ENCODE measurements around the gene FYB1.

Gene FYB1, protein sequence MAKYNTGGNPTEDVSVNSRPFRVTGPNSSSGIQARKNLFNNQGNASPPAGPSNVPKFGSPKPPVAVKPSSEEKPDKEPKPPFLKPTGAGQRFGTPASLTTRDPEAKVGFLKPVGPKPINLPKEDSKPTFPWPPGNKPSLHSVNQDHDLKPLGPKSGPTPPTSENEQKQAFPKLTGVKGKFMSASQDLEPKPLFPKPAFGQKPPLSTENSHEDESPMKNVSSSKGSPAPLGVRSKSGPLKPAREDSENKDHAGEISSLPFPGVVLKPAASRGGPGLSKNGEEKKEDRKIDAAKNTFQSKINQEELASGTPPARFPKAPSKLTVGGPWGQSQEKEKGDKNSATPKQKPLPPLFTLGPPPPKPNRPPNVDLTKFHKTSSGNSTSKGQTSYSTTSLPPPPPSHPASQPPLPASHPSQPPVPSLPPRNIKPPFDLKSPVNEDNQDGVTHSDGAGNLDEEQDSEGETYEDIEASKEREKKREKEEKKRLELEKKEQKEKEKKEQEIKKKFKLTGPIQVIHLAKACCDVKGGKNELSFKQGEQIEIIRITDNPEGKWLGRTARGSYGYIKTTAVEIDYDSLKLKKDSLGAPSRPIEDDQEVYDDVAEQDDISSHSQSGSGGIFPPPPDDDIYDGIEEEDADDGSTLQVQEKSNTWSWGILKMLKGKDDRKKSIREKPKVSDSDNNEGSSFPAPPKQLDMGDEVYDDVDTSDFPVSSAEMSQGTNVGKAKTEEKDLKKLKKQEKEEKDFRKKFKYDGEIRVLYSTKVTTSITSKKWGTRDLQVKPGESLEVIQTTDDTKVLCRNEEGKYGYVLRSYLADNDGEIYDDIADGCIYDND

DNA sequence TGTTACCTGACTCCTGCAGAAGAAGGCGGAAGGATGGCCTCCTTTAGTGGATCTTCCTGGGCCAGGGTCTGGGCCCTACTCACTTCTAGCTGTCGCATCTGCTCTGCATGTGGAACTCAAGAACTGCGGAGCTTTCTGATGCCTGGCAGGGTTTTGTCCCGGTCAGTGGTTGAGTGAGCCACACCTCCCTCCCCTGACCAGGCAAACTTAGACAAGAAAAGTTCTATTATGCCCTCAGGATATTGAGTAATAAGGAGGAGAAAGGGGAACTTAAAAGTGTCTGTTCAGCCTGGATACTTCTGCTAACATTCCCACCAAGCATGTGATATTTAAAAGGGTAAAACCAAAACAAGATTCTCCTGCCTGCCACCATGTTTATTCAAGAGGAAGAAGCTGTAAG is at the start of gene FYB1:
TSS of gene FYB1 (minus strand) at position 127 of the 400 bp plus-strand sequence. CDS start 16,603 bp downstream, outside the sequence.
- Histone ChIP-seq H3K4me3 (ENCODE audit: low read depth, low read length) (no peak within 1 kb of the TSS), H3K27me3 (ENCODE audit: control insufficient read depth, insufficient read depth, low read length) (no peaks in the 10 kb centered on the region), H3K36me3 (ENCODE audit: control insufficient read depth, insufficient read depth, low read length) (no peaks in the 10 kb centered on the region), H3K9me3 (ENCODE audit: control insufficient read depth, insufficient read depth, low read length) (no peaks in the 10 kb centered on the region), H3K4me1 (ENCODE audit: control insufficient read depth, insufficient read depth, low read length) (no peaks in the 10 kb centered on the region), H3K9ac (ENCODE audit: low read depth, low read length) (no peak within 1 kb of the TSS)

DNA sequence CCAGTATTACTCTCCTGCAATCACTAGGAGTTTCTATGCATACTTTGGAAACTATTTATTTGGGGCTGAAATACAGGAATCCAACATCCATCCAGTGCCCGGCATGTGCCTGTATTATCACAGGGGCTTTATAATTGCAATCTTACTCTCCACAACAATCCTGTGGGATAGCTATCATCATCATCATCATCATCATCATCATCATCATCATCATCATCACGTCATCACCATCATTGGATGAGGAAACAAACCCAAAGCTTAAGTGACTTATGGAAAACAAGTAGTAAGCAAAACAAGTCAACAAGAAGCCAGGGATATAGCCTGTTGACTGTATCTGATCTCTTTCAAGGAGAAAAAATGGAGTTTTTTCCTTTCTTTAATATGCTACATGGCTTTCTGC is 47.8 kb upstream of the FYB1 start:
- no peak overlapping the region for H3K4me3 ChIP-seq (ENCODE audit: low read depth, low read length)
- no peak overlapping the region for H3K9ac ChIP-seq (ENCODE audit: low read depth, low read length)
- no peaks in the 10 kb centered on the region for H3K36me3 ChIP-seq (ENCODE audit: control insufficient read depth, insufficient read depth, low read length)
- no peaks in the 10 kb centered on the region for H3K4me1 ChIP-seq (ENCODE audit: control insufficient read depth, insufficient read depth, low read length)
- H3K9me3 ChIP-seq (ENCODE audit: control insufficient read depth, insufficient read depth, low read length): no peaks in the 10 kb centered on the region
- H3K27me3 ChIP-seq (ENCODE audit: control insufficient read depth, insufficient read depth, low read length): no peaks in the 10 kb centered on the region

DNA sequence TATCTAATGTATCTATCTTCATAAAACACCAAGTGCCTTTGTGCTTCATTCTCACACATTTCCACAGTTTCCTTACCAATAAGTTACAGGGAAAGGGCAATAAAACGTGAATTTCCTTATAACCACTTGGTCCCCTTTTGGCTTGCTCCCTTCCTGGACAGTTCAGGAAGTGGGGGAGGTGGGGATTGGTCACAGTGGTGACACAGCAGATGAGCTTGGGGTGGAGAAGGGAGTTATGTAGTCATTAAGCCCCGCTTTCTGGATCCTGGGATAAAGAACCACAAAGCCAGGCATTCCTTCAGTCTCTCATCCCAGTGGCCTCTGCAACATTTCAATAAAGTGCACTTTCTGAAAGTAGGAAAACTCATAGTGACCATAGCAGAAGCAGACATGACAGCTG is 47.1 kb upstream of the FYB1 start:
- no peaks in the 10 kb centered on the region for H3K36me3 ChIP-seq (ENCODE audit: control insufficient read depth, insufficient read depth, low read length)

DNA sequence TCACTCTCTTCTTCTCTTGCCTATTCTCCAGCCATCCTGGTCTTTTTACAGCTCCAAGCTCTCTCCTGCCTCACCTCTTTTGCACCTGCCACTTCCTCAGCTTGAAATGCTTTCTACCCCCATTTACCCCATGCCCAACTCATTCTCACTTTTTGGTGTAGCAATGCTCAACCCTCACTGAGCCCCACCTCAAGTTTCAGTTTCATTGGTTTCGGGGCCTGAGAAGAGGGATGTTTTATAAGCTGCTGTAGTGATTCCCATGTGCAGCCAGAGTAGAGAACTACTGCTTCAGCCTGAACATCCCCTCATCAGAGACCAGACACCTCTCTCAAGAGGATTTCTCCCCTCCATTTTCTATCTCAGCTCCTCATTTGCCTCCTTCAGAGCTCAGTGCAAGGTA is 45.2 kb upstream of the FYB1 start:
- H3K36me3 ChIP-seq (ENCODE audit: control insufficient read depth, insufficient read depth, low read length): no peaks in the 10 kb centered on the region
- no peak overlapping the region for H3K9ac ChIP-seq (ENCODE audit: low read depth, low read length)
- H3K27me3 ChIP-seq (ENCODE audit: control insufficient read depth, insufficient read depth, low read length): no peaks in the 10 kb centered on the region
- H3K4me1 ChIP-seq (ENCODE audit: control insufficient read depth, insufficient read depth, low read length): no peaks in the 10 kb centered on the region
- H3K4me3 ChIP-seq (ENCODE audit: low read depth, low read length): no peak overlapping the region
- no peaks in the 10 kb centered on the region for H3K9me3 ChIP-seq (ENCODE audit: control insufficient read depth, insufficient read depth, low read length)

More for the DNA sequence above, 47.1 kb upstream of the FYB1 start:
- Histone ChIP-seq H3K27me3 (ENCODE audit: control insufficient read depth, insufficient read depth, low read length) (no peaks in the 10 kb centered on the region), H3K4me3 (ENCODE audit: low read depth, low read length) (no peak overlapping the region), H3K9ac (ENCODE audit: low read depth, low read length) (no peak overlapping the region), H3K9me3 (ENCODE audit: control insufficient read depth, insufficient read depth, low read length) (no peaks in the 10 kb centered on the region), H3K4me1 (ENCODE audit: control insufficient read depth, insufficient read depth, low read length) (no peaks in the 10 kb centered on the region)

DNA sequence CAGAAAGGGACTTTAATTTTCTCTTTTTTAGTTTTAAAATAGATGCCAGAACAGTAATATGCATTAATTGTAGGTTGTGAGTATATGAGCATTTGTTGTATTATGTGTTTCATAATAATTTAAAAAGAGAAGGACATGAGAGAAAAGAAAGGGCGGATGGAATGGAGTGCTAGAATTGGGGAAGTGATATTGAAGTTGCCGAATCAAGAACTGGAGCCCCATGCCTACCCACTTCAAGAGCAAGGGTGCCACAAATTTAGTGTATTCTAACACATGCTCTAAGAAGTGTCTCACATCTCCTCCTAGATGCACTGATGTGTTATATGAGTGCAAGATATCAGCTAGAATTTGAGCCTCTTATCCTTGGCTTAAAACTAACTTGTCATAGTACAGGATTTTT is 43.6 kb upstream of the FYB1 start:
- no peak overlapping the region for H3K4me3 ChIP-seq (ENCODE audit: low read depth, low read length)
- no peaks in the 10 kb centered on the region for H3K4me1 ChIP-seq (ENCODE audit: control insufficient read depth, insufficient read depth, low read length)
- H3K9ac ChIP-seq (ENCODE audit: low read depth, low read length): no peak overlapping the region
- H3K36me3 ChIP-seq (ENCODE audit: control insufficient read depth, insufficient read depth, low read length): no peaks in the 10 kb centered on the region
- no peaks in the 10 kb centered on the region for H3K9me3 ChIP-seq (ENCODE audit: control insufficient read depth, insufficient read depth, low read length)
- no peaks in the 10 kb centered on the region for H3K27me3 ChIP-seq (ENCODE audit: control insufficient read depth, insufficient read depth, low read length)

DNA sequence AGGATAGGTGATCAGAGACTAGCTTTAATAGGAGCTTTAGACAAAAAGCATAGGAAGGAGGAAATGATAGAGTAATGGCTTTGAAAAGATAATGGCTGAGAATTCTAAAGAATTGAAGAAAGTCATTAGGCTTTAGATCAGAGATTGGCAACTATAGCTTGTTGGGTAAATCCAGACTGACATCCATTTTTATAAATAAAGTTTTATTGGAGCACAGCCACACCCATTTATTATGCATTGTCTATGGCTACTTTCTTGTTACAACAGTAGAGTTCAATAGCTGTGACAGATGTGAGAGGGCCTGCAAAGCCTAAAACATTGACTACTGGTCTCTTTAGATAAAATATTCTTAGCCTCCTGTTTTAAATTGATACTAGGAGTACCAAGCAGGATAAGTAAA is 40.7 kb upstream of the FYB1 start:
- Histone ChIP-seq H3K36me3 (ENCODE audit: control insufficient read depth, insufficient read depth, low read length) (no peaks in the 10 kb centered on the region), H3K9me3 (ENCODE audit: control insufficient read depth, insufficient read depth, low read length) (no peaks in the 10 kb centered on the region), H3K27me3 (ENCODE audit: control insufficient read depth, insufficient read depth, low read length) (no peaks in the 10 kb centered on the region), H3K9ac (ENCODE audit: low read depth, low read length) (no peak overlapping the region), H3K4me1 (ENCODE audit: control insufficient read depth, insufficient read depth, low read length) (no peaks in the 10 kb centered on the region), H3K4me3 (ENCODE audit: low read depth, low read length) (no peak overlapping the region)

DNA sequence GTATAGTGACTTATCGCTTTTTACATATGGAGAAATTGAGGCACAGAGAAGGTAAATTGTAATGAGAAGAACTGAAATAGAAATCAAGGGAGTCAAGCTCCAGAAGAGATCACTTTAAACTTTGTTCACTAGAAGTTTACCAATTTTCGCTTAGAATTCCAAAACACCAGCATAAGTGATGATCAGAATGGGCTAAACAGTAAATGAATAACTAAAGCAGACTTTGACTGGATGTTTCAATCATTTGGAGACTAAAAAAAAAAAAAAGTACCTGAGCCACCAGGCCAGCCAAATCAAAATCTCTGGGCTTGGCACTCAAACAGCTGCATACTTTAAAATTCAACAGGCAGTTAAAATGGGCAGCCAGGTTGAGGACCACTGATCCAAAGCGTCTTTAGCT is 38.2 kb upstream of the FYB1 start:
- H3K4me3 ChIP-seq (ENCODE audit: low read depth, low read length): no peak overlapping the region
- no peak overlapping the region for H3K9ac ChIP-seq (ENCODE audit: low read depth, low read length)
- no peaks in the 10 kb centered on the region for H3K9me3 ChIP-seq (ENCODE audit: control insufficient read depth, insufficient read depth, low read length)
- no peaks in the 10 kb centered on the region for H3K27me3 ChIP-seq (ENCODE audit: control insufficient read depth, insufficient read depth, low read length)
- H3K36me3 ChIP-seq (ENCODE audit: control insufficient read depth, insufficient read depth, low read length): no peaks in the 10 kb centered on the region
- no peaks in the 10 kb centered on the region for H3K4me1 ChIP-seq (ENCODE audit: control insufficient read depth, insufficient read depth, low read length)

DNA sequence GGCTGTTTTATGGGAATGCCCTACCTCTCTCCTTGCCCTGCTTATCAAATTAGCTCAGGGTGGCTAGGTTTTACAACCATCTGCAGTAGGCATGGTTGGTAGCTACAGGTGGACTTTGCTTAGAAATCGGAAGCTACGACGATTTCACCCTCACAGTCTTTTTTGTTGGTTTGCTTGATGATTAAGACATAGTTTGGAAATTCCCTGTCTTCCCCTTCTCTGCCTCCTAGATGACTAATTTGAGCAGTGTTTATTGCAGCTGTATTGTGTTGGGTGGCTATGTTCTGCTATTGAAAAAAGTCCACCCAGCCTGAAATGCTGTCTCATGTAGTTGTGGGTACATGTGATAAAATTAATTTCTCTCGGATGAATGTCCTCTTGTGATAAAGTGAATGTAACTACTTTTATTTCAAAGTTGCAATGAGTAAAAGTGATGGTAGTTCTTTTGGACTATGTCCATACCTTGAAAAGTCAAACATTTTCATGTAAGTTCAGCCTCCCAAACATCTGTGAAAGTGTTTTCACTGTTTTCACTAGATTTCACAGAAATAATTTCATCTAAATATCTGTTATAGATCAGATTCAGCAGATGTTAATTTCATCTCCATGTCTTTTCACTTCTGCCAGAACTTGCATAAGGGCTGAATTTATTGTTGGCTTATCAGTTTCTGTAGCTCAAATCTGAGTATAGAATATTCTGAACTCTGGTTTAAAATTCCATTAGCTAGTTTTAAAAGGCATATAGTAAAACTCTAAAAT is 37.3 kb upstream of the FYB1 start:
- Histone ChIP-seq H3K4me3 (ENCODE audit: low read depth, low read length) (no peak overlapping the region), H3K4me1 (ENCODE audit: control insufficient read depth, insufficient read depth, low read length) (no peaks in the 10 kb centered on the region), H3K9ac (ENCODE audit: low read depth, low read length) (no peak overlapping the region), H3K9me3 (ENCODE audit: control insufficient read depth, insufficient read depth, low read length) (no peaks in the 10 kb centered on the region), H3K36me3 (ENCODE audit: control insufficient read depth, insufficient read depth, low read length) (no peaks in the 10 kb centered on the region), H3K27me3 (ENCODE audit: control insufficient read depth, insufficient read depth, low read length) (no peaks in the 10 kb centered on the region)

DNA sequence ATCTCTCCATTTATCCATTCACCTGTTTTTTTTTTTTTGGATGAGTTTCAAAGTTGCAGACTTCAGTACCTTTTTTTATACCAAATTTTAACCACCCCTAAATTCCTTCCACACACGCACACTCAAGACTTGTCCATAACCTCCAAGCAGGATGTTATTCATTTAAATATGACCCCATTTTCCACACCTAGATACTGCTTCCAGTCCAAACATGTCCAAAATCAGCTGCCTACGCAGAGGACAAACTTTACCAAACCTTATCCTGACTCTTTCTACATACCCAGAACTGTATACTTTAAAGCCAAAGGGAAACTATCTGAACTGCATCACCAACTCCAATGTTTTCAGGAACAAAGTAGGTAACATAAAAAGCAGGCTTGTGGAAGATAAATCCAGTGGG is 36.0 kb upstream of the FYB1 start:
- Histone ChIP-seq H3K4me1 (ENCODE audit: control insufficient read depth, insufficient read depth, low read length) (no peaks in the 10 kb centered on the region), H3K4me3 (ENCODE audit: low read depth, low read length) (no peak overlapping the region), H3K9me3 (ENCODE audit: control insufficient read depth, insufficient read depth, low read length) (no peaks in the 10 kb centered on the region), H3K36me3 (ENCODE audit: control insufficient read depth, insufficient read depth, low read length) (no peaks in the 10 kb centered on the region), H3K27me3 (ENCODE audit: control insufficient read depth, insufficient read depth, low read length) (no peaks in the 10 kb centered on the region), H3K9ac (ENCODE audit: low read depth, low read length) (no peak overlapping the region)

DNA sequence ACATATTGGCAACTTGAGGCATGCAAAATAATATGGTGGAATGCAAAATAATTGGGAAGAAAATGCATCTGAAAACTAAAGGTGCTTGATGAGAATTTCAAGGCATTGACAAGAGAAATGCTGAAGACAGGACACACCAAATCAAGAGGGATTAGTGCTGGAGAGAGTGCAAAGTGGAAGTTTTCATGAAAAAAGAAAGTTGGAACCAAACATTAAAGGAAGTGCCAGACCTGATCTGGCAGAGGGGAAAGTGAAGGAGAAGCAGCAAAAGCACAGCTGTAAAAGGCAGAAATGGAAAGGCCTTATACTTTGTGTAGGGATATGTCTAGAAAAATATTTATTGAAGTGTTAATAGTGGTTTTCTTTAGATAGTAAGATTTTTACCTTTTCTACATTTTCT is 35.3 kb upstream of the FYB1 start:
- Histone ChIP-seq H3K36me3 (ENCODE audit: control insufficient read depth, insufficient read depth, low read length) (no peaks in the 10 kb centered on the region), H3K9ac (ENCODE audit: low read depth, low read length) (no peak overlapping the region), H3K27me3 (ENCODE audit: control insufficient read depth, insufficient read depth, low read length) (no peaks in the 10 kb centered on the region)

DNA sequence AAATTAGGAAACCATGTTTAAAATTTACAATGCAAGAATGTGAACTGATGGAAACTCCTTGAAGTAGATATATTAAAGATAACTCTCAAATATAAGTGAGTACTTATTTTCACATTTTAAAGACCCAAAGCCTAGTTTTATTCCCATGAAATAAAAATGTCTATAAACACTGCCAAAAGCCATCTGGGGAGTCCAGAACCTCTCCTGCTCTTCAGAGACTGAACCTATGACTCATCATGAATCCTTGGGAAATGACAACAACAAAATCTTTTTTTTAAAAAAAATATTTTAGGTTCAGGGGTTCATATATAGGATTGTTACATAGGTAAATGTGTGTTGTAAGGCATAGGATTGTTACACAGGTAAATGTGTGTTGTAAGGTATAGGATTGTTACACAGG is 33.8 kb upstream of the FYB1 start:
- no peaks in the 10 kb centered on the region for H3K9me3 ChIP-seq (ENCODE audit: control insufficient read depth, insufficient read depth, low read length)
- H3K27me3 ChIP-seq (ENCODE audit: control insufficient read depth, insufficient read depth, low read length): no peaks in the 10 kb centered on the region

More for the DNA sequence above, 35.3 kb upstream of the FYB1 start:
- H3K9me3 ChIP-seq (ENCODE audit: control insufficient read depth, insufficient read depth, low read length): no peaks in the 10 kb centered on the region
- H3K4me1 ChIP-seq (ENCODE audit: control insufficient read depth, insufficient read depth, low read length): no peaks in the 10 kb centered on the region
- H3K4me3 ChIP-seq (ENCODE audit: low read depth, low read length): no peak overlapping the region

More for the DNA sequence above, 33.8 kb upstream of the FYB1 start:
- H3K4me1 ChIP-seq (ENCODE audit: control insufficient read depth, insufficient read depth, low read length): no peaks in the 10 kb centered on the region
- no peak overlapping the region for H3K4me3 ChIP-seq (ENCODE audit: low read depth, low read length)
- H3K36me3 ChIP-seq (ENCODE audit: control insufficient read depth, insufficient read depth, low read length): no peaks in the 10 kb centered on the region
- H3K9ac ChIP-seq (ENCODE audit: low read depth, low read length): no peak overlapping the region

All from iPS-15b (cell line).